A673 (cell line): ENCODE results near the gene MKRN1.

Source experiments
- EZH2 ChIP-seq: fragments of 200-600 bp; sonication (generic); IDR thresholded peaks from 2 replicates; pipeline ENCODE4 v1.6.1; 2017; ENCODE audit warnings: borderline replicate concordance, low read depth, mild to moderate bottlenecking, mixed read lengths, antibody characterized with exemption, low read length; ENCODE audit not compliant: poor library complexity, severe bottlenecking
- TF ChIP-seq, protein P1 (sequence below): fragments of 300-800, 200-600 bp; sonication (generic); conservative IDR thresholded peaks from 2 replicates; pipeline ENCODE4 v1.5.1; 2017; ENCODE audit warnings: low read depth, mild to moderate bottlenecking, antibody characterized with exemption, low read length, moderate library complexity, mixed read lengths

- TF ChIP-seq, protein P1, sequence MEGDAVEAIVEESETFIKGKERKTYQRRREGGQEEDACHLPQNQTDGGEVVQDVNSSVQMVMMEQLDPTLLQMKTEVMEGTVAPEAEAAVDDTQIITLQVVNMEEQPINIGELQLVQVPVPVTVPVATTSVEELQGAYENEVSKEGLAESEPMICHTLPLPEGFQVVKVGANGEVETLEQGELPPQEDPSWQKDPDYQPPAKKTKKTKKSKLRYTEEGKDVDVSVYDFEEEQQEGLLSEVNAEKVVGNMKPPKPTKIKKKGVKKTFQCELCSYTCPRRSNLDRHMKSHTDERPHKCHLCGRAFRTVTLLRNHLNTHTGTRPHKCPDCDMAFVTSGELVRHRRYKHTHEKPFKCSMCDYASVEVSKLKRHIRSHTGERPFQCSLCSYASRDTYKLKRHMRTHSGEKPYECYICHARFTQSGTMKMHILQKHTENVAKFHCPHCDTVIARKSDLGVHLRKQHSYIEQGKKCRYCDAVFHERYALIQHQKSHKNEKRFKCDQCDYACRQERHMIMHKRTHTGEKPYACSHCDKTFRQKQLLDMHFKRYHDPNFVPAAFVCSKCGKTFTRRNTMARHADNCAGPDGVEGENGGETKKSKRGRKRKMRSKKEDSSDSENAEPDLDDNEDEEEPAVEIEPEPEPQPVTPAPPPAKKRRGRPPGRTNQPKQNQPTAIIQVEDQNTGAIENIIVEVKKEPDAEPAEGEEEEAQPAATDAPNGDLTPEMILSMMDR: no peak
- TF ChIP-seq EZH2: no peak
Measured at GRCh38 chr7:140423501-140423900, 55.8 kb downstream of the MKRN1 start.
